ENCODE data around the gene NUDT16L1. TPM values are rescaled to one million over a fixed set of nuclear protein-coding genes. Genes with fewer than 3 reads are reported as not detected.
"Not testable (repeated sequence)": the region's sequence is repeated elsewhere in the genome, so short reads cannot be mapped to it uniquely, and the experiment has no call there.

NUDT16L1 gene
- total RNA-seq, 1 donor from 2014 or later = 36.1 TPM

DNA sequence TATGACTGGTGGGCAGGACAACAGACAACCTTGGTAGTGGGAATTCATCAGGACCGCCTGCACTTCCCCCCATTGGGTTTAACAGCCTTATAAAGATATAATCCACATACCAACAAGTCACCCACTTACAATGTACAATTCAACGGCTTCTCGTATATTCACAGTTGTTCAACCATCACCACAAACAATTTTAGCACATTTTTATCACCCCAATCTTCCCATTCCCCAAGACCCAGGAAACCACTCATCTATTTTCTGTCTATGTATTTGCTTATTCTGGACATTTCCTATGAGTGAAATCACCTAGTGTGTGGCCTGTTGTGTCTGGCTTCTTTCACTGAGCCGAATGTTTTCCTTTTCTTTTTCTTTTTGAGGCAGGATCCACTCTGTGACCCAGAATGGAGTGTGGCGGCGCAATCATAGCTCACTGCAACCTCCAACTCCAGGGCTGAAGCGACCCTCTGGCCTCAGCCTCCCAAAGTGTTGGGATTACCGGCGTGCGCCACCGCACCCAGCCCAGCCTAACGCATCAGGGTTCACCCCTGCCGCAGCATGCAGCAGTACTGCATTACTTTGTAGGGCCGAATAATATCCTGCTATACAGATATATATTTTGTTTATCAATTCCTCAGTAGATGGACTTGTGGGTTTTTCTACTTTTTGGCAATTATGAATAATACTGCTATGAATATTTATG lies 29.9 kb downstream of the NUDT16L1 start:
- H3K4me1 Mint-ChIP-seq = no peaks in the 10 kb centered on the region

GRCh38 chr16:4724661-4725270 lies 31.4 kb downstream of the NUDT16L1 start:
- H3K4me1 Mint-ChIP-seq = no peaks in the 10 kb centered on the region
- H3K9me3 Mint-ChIP-seq = no peaks in the 10 kb centered on the region
- no peak overlapping the region for H3K27ac Mint-ChIP-seq
- H3K4me3 Mint-ChIP-seq = no peak overlapping the region
- H3K36me3 Mint-ChIP-seq (ENCODE audit: low read depth) = peaks cover 14% of the 10 kb centered on the region
- no peak for DNase-seq
- H3K27me3 Mint-ChIP-seq = no peaks in the 10 kb centered on the region
- intact Hi-C loops (cut with micrococcal nuclease) = no loop called here

More for the DNA sequence above, 29.9 kb downstream of the NUDT16L1 start:
- Mint-ChIP-seq H3K27ac (no peak overlapping the region), H3K4me3 (no peak overlapping the region), H3K9me3 (no peaks in the 10 kb centered on the region), H3K27me3 (no peaks in the 10 kb centered on the region), H3K36me3 (ENCODE audit: low read depth) (peaks cover 10% of the 10 kb centered on the region)
- intact Hi-C loops (cut with micrococcal nuclease) = no loop called here
- no peak for DNase-seq

DNA sequence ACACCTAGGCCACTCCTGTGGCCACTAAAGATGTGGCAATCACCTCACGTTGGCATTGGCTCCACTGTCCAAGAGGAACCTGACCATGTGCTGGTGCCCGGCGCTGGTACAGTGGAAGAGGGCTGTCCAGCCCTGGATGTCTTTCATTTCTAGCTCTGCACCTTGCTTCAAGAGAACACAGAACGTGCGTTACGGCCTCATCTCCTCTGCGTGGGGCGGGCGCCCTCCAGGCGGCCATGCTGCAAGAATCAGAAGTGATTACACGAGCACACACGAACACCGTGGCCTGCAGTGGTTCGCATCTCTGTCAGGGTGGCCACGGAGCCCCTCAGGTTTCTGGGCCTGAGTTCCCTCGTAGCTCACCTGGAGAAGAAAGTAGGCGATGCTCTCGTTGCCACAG lies 33.3 kb downstream of the NUDT16L1 start:
- Mint-ChIP-seq H3K9me3 (no peaks in the 10 kb centered on the region), H3K27ac (no peak overlapping the region), H3K27me3 (no peaks in the 10 kb centered on the region), H3K36me3 (ENCODE audit: low read depth) (peaks cover 16% of the 10 kb centered on the region), H3K4me3 (no peak overlapping the region), H3K4me1 (no peaks in the 10 kb centered on the region)
- intact Hi-C loops (cut with micrococcal nuclease) = no loop called here
- DNase-seq = no peak

DNA sequence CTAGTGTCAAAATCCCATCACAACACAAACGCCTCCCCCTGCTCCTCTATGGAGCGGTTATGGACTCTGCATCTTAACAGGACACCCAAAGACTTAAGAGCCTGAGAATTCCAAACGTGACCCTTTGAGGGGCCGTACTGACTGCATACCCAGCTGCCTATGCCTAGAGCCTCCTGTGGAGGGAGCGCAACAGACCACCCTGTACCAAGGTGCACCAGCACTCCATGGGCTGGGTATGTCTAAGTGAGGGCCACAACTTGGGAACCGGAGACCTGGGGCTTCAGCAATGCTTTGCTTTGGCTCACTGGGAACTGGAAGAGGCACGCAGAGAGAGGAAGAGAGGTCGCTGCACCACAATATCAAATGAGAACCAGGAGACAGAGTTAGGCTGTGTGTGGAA lies 35.3 kb downstream of the NUDT16L1 start:
- DNase-seq = no peak
- H3K27ac Mint-ChIP-seq = no peak overlapping the region
- H3K4me3 Mint-ChIP-seq = no peak overlapping the region
- intact Hi-C loops (cut with micrococcal nuclease) = no loop called here
- H3K36me3 Mint-ChIP-seq (ENCODE audit: low read depth) = peaks cover 11% of the 10 kb centered on the region
- H3K4me1 Mint-ChIP-seq = peaks cover 6% of the 10 kb centered on the region
- no peaks in the 10 kb centered on the region for H3K9me3 Mint-ChIP-seq
- H3K27me3 Mint-ChIP-seq = no peaks in the 10 kb centered on the region

GRCh38 chr16:4729876-4730275 lies 36.5 kb downstream of the NUDT16L1 start:
- Mint-ChIP-seq H3K36me3 (ENCODE audit: low read depth) (peaks cover 11% of the 10 kb centered on the region), H3K27me3 (no peaks in the 10 kb centered on the region), H3K27ac (no peak overlapping the region), H3K4me3 (no peak overlapping the region), H3K4me1 (peaks cover 6% of the 10 kb centered on the region), H3K9me3 (no peaks in the 10 kb centered on the region)
- intact Hi-C loops (cut with micrococcal nuclease) = no loop called here
- no peak for DNase-seq

DNA sequence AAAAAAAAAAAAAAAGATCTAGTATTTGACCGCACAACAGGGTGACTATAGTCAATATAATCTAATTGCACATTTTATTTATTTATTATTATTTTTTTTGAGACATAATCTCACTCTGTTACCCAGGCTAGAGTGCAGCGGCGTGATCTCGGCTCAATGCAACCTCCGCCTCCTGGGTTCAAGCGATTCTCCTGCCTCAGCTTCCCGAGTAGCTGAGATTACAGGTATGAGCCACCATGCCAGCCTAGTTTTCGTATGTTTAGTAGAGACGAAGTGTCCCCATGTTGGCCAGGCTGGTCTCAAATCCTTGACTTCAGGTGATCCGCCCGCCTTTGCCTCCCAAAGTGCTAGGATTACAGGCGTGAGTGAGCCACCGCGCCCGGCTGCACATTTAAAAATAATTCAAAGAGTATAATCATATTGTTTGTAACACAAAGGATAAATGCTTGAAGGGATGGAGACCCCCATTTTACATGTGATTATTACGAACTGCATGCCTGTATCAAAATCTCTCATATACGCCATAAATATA lies 39.9 kb downstream of the NUDT16L1 start:
- peak; percentile 61 for DNase-seq
- H3K27ac Mint-ChIP-seq = peak overlapping the region; percentile 39
- no peaks in the 10 kb centered on the region for H3K27me3 Mint-ChIP-seq
- H3K9me3 Mint-ChIP-seq = no peaks in the 10 kb centered on the region
- H3K4me3 Mint-ChIP-seq = peak overlapping the region; percentile 93
- peaks cover 13% of the 10 kb centered on the region for H3K4me1 Mint-ChIP-seq
- H3K36me3 Mint-ChIP-seq (ENCODE audit: low read depth) = peaks cover 7% of the 10 kb centered on the region
- intact Hi-C loops (cut with micrococcal nuclease) = no loop called here

DNA sequence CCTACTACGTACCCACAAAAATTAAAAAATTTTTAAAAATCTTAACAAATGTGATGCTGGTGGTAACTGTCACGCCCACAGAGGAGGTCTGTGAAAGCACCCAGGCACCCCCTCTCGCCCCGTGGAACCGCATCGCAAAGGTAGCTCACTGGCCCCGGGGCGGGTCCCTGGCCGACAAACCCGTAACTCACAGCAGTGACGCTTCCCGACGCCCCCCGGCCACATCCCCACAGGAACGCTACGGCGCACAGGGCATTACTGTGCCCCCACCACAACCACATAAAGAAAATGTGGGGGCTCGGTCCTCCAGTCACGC lies 40.3 kb downstream of the NUDT16L1 start:
- Mint-ChIP-seq H3K4me3 (peak overlapping the region; percentile 93), H3K27ac (peak overlapping the region; percentile 67), H3K4me1 (peaks cover 13% of the 10 kb centered on the region), H3K27me3 (no peaks in the 10 kb centered on the region), H3K9me3 (no peaks in the 10 kb centered on the region), H3K36me3 (ENCODE audit: low read depth) (peaks cover 5% of the 10 kb centered on the region)
- no peak for DNase-seq
- intact Hi-C loops (cut with micrococcal nuclease) = loop anchor here (1.0 to 2.0 kb wide), 5 partner anchors 34 to 223 kb away; partner anchors contain the start of genes NUDT16L1, ROGDI and ZNF500

GRCh38 chr16:4734063-4734729 lies 40.8 kb downstream of the NUDT16L1 start, which contains the start of the genes ANKS3 and DNAAF8:
Gene ANKS3 (minus strand): TSS chr16:4734271. CDS start chr16:4730149, 4,122 bp downstream.
Gene DNAAF8 (plus strand): TSS chr16:4734537. CDS start chr16:4736515, 1,978 bp downstream.
- no peaks in the 10 kb centered on the region for H3K27me3 Mint-ChIP-seq
- H3K9me3 Mint-ChIP-seq = no peaks in the 10 kb centered on the region
- H3K4me3 Mint-ChIP-seq = peak within 1 kb of the TSS; percentile 93
- peak; percentile 96 for DNase-seq
- intact Hi-C loops (cut with micrococcal nuclease) = loop anchor here (1.0 to 2.0 kb wide), 5 partner anchors 33 to 223 kb away; partner anchors contain the start of genes NUDT16L1, ROGDI and ZNF500
- H3K4me1 Mint-ChIP-seq = peaks cover 13% of the 10 kb centered on the region
- peak within 1 kb of the TSS; percentile 91 for H3K27ac Mint-ChIP-seq
- H3K36me3 Mint-ChIP-seq (ENCODE audit: low read depth) = peaks cover 2% of the 10 kb centered on the region

GRCh38 chr16:4734730-4735535 lies 41.6 kb downstream of the NUDT16L1 start:
- peak overlapping the region; percentile 93 for H3K4me3 Mint-ChIP-seq
- no peaks in the 10 kb centered on the region for H3K27me3 Mint-ChIP-seq
- peak; percentile 98 for DNase-seq
- peak overlapping the region; percentile 91 for H3K27ac Mint-ChIP-seq
- peaks cover 13% of the 10 kb centered on the region for H3K4me1 Mint-ChIP-seq
- intact Hi-C loops (cut with micrococcal nuclease) = loop anchor here (1.0 to 2.0 kb wide), 5 partner anchors 32 to 222 kb away; partner anchors contain the start of genes NUDT16L1, ROGDI and ZNF500
- peaks cover 2% of the 10 kb centered on the region for H3K36me3 Mint-ChIP-seq (ENCODE audit: low read depth)
- no peaks in the 10 kb centered on the region for H3K9me3 Mint-ChIP-seq

- Mint-ChIP-seq H3K27me3 (no peaks in the 10 kb centered on the region), H3K4me1 (peaks cover 13% of the 10 kb centered on the region), H3K36me3 (ENCODE audit: low read depth) (no peaks in the 10 kb centered on the region), H3K4me3 (no peak overlapping the region), H3K27ac (no peak overlapping the region), H3K9me3 (no peaks in the 10 kb centered on the region)
- DNase-seq = no peak
- intact Hi-C loops (cut with micrococcal nuclease) = no loop called here
Observed at GRCh38 chr16:4736546-4736945, 43.2 kb downstream of the NUDT16L1 start.

DNA sequence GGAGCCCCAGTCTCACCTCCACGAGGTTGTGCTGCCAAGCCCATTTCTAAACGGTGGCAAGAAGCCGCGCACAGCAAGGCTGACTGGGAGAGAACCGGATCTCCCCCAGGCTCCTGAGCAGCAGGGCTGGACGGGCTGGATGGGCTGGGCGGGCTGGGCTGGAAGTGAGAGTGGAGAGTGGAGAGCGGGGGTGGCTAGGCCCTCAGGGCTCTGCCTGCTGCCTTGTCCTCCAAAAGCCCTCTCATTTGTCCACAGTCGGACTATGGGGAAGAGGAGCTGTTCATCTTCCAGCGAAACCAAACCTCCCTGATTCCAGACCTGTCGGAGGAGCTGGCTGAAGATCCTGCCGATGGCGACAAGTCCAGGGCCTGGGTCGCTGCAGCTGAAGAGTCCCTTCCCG lies 44.2 kb downstream of the NUDT16L1 start:
- intact Hi-C loops (cut with micrococcal nuclease) = no loop called here
- Mint-ChIP-seq H3K27ac (no peak overlapping the region), H3K4me1 (peaks cover 13% of the 10 kb centered on the region), H3K4me3 (no peak overlapping the region), H3K9me3 (no peaks in the 10 kb centered on the region), H3K36me3 (ENCODE audit: low read depth) (no peaks in the 10 kb centered on the region), H3K27me3 (no peaks in the 10 kb centered on the region)
- no peak for DNase-seq

DNA sequence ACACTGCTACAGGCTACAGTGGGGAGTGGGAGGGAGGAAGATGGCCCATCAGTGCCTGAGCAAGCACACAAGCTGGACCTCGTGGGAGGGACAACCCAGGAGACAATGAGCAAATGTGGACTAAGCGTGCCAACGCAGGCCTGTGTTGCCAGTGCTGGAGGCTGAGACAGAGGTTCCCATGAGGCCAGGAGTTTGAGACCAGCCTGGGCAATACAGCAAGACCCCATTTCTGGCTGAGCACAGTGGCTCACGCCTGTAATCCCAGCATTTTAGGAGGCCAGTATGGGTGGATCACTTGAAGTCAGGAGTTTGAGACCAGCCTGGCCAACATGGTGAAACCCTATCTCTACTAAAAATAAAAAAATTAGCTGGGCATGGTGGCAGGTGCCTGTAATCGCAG lies 45.0 kb downstream of the NUDT16L1 start:
- H3K27me3 Mint-ChIP-seq; H3K9me3 Mint-ChIP-seq; intact Hi-C loops (cut with micrococcal nuclease); H3K4me3 Mint-ChIP-seq; H3K27ac Mint-ChIP-seq; DNase-seq; H3K36me3 Mint-ChIP-seq (ENCODE audit: low read depth): not testable (repeated sequence)
- H3K4me1 Mint-ChIP-seq = peaks cover 12% of the 10 kb centered on the region

DNA sequence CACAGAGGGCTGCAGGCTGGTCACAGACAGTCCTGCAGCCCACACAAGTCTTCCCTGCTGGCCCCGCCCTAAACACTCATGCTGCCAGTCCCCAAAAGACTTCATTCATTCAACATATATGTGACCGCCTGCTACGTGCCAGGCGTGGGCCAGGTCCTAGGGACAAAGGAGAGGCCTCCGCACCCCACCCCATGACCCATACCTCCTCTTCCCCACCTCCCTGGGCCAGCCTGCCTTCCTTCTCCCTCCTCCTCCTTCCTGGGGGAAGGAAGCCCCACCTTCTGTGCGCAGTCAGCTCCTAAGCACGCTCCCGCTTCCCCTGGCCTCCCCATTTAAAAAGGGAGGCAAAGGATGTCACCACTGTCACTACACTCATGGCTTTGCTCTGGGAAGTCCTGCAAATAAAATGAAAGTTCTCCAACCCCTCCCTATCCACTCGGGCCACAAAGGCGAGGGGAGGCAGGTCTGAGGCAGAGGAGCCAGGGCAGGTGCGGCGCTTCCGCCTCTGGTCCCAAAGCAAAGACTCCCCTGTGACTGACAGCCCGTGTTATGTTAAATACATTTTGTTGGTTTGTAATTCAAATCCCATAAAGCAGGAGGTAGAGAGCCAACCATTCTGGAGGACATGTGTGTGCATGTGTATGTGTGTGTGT lies 50.0 kb downstream of the NUDT16L1 start:
- no peak for DNase-seq
- H3K36me3 Mint-ChIP-seq (ENCODE audit: low read depth) = no peaks in the 10 kb centered on the region
- H3K27me3 Mint-ChIP-seq = no peaks in the 10 kb centered on the region
- peak overlapping the region; percentile 71 for H3K4me3 Mint-ChIP-seq
- intact Hi-C loops (cut with micrococcal nuclease) = no loop called here
- H3K27ac Mint-ChIP-seq = no peak overlapping the region
- H3K9me3 Mint-ChIP-seq = no peaks in the 10 kb centered on the region
- peaks cover 11% of the 10 kb centered on the region for H3K4me1 Mint-ChIP-seq
